Fibroblast of pulmonary artery (primary cell): ENCODE results near the gene AIFM1.

Experiments
- DNase-seq: peaks from one replicate; pipeline ENCODE4 v3.0.0-alpha.2; 2010; ENCODE audit warnings: low read depth
- H3K4me3 ChIP-seq: replicated peaks from 2 replicates; pipeline ENCODE4 v1.5.1; 2011; ENCODE audit warnings: low read depth, mild to moderate bottlenecking, control low read depth, low read length, moderate library complexity
- CTCF ChIP-seq: IDR thresholded peaks from 2 replicates; pipeline ENCODE4 v1.5.1; 2011; ENCODE audit warnings: mild to moderate bottlenecking, control low read depth, low read length, inconsistent platforms; ENCODE audit errors: missing control alignments

AIFM1 gene

GRCh38 chrX:130094696-130095095 is 70.9 kb downstream of the AIFM1 start:
- no peak for TF ChIP-seq CTCF
- no peak for DNase-seq
- no peak overlapping the region for H3K4me3 ChIP-seq

DNA sequence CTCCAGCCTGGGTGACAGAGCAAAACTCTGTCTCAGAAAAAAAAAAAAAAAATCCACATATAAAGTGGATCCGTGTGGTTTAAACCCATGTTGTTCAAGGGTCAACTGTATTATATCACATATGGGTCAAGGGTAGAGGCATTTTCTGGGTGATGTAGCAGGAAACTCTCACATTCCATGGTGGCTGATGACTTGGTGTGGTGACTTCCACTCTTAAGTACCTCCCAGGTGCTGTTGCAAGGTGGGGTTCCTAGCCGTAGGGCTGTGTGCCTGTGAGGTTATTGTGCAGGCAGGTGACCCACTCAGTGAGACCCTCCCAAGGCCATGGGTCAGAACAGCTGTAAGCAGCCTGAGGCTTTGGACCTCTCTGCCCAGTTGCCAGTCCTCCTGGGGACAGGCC is 72.4 kb downstream of the AIFM1 start:
- DNase-seq = no peak
- no peak for TF ChIP-seq CTCF
- no peak overlapping the region for H3K4me3 ChIP-seq

DNA sequence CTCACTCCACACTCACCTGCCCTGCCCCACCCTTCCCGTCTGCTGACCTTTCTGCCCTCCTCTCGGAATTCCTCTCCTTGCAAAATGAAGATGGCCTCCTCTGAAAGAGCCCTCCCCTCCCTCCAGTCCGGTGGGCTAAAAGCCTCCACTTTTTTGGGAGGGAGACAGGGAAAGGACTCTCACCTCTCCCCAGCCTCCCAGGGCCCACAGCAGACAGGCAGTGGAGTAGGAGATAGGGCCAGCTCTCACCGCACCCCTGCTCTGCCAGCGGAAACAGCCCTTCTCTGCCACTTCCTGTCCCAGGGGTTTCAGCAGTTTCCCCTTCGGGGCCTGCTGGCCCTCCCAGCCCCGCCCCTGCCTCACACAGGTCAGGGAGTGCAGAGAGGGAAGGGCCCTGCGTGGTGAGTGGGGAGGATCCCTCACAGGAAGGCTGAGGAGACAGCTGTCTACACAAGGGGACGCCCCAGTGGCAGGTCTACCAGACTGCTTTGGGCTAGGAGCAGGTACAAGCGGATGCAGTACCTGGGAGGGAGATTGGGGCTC is 73.6 kb downstream of the AIFM1 start:
- no peak for TF ChIP-seq CTCF
- no peak overlapping the region for H3K4me3 ChIP-seq
- DNase-seq = no peak

DNA sequence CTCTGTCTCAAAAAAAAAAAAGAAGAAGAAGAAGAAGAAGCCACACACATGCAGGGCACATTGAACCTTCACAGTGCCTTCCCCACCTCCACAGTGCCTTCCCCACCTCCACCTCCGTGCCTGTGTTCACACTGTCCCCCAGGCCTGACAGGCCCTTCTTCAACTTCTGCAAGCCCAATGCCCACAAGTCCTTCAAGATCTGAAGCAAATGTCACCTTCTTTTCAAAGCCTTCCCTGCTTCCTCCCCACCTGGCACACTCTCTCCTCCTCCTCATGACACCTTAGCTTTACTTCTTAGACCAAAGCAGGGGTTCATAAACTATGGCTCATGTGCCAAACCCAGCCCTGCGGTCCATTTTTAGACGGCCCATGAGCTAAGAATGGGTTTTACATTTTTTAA is 75.3 kb downstream of the AIFM1 start:
- TF ChIP-seq CTCF = no peak
- no peak overlapping the region for H3K4me3 ChIP-seq
- DNase-seq = no peak

- no peak overlapping the region for H3K4me3 ChIP-seq
- no peak for TF ChIP-seq CTCF
- no peak for DNase-seq
These were observed 79.0 kb downstream of the AIFM1 start for GRCh38 chrX:130086447-130087206.

- DNase-seq = peak; percentile 43
- TF ChIP-seq CTCF = no peak
- no peak overlapping the region for H3K4me3 ChIP-seq
These were observed 79.8 kb downstream of the AIFM1 start for GRCh38 chrX:130085551-130086446.
